ENCODE results near the gene RYR3.

RYR3 gene

GRCh38 chr15:33547876-33548275 is 237.1 kb downstream of the RYR3 start:
- Histone ChIP-seq H3K27ac (ENCODE audit: low read depth, low read length) (no peak overlapping the region), H3K27me3 (ENCODE audit: low read length) (no peaks in the 10 kb centered on the region), H3F3A (ENCODE audit: insufficient read depth) (no peaks in the 10 kb centered on the region), H3K4me2 (ENCODE audit: low read depth, low read length, poor library complexity, severe bottlenecking) (no peak overlapping the region), H3K4me3 (ENCODE audit: insufficient read depth, low read length, poor library complexity, severe bottlenecking) (no peak overlapping the region), H3K9me3 (ENCODE audit: insufficient read depth, low read length) (no peaks in the 10 kb centered on the region), H2AFZ (ENCODE audit: low read depth, low read length, severe bottlenecking) (no peak overlapping the region), H3K79me2 (ENCODE audit: insufficient read depth, low read length) (no peaks in the 10 kb centered on the region), H3K36me3 (ENCODE audit: low read length) (no peaks in the 10 kb centered on the region), H3K9ac (ENCODE audit: low read length) (no peak overlapping the region), H4K20me1 (ENCODE audit: low read depth, low read length) (no peaks in the 10 kb centered on the region), H3K9me2 (replicated peaks; ENCODE audit: insufficient read depth, low read length) (no peaks in the 10 kb centered on the region)
- TF ChIP-seq CTCF (IDR thresholded peaks at IDR 0.05; ENCODE audit: insufficient read depth, low read length, poor library complexity, severe bottlenecking): no peak
- no peak for TF ChIP-seq EZH2phosphoT487 (conservative IDR thresholded peaks at IDR 0.05; ENCODE audit: low read length)

GRCh38 chr15:33551860-33552259 is 241.1 kb downstream of the RYR3 start:
- Histone ChIP-seq H3F3A (ENCODE audit: insufficient read depth) (no peaks in the 10 kb centered on the region), H3K36me3 (ENCODE audit: low read length) (no peaks in the 10 kb centered on the region), H3K9ac (ENCODE audit: low read length) (no peak overlapping the region), H3K4me3 (ENCODE audit: insufficient read depth, low read length, poor library complexity, severe bottlenecking) (no peak overlapping the region), H3K27ac (ENCODE audit: low read depth, low read length) (no peak overlapping the region), H3K27me3 (ENCODE audit: low read length) (no peaks in the 10 kb centered on the region), H3K9me3 (ENCODE audit: insufficient read depth, low read length) (no peaks in the 10 kb centered on the region), H2AFZ (ENCODE audit: low read depth, low read length, severe bottlenecking) (no peak overlapping the region), H4K20me1 (ENCODE audit: low read depth, low read length) (no peaks in the 10 kb centered on the region), H3K79me2 (ENCODE audit: insufficient read depth, low read length) (no peaks in the 10 kb centered on the region), H3K9me2 (replicated peaks; ENCODE audit: insufficient read depth, low read length) (no peaks in the 10 kb centered on the region), H3K4me2 (ENCODE audit: low read depth, low read length, poor library complexity, severe bottlenecking) (no peak overlapping the region)
- TF ChIP-seq EZH2phosphoT487 (conservative IDR thresholded peaks at IDR 0.05; ENCODE audit: low read length) (no peak), CTCF (IDR thresholded peaks at IDR 0.05; ENCODE audit: insufficient read depth, low read length, poor library complexity, severe bottlenecking) (no peak)

GRCh38 chr15:33553157-33553556 is 242.4 kb downstream of the RYR3 start:
- H3K27me3 ChIP-seq (ENCODE audit: low read length): no peaks in the 10 kb centered on the region

More at GRCh38 chr15:33553157-33553556, 242.4 kb downstream of the RYR3 start:
- H3K4me2 ChIP-seq (ENCODE audit: low read depth, low read length, poor library complexity, severe bottlenecking): no peak overlapping the region
- H4K20me1 ChIP-seq (ENCODE audit: low read depth, low read length): no peaks in the 10 kb centered on the region
- H3K27ac ChIP-seq (ENCODE audit: low read depth, low read length): no peak overlapping the region
- TF ChIP-seq CTCF (IDR thresholded peaks at IDR 0.05; ENCODE audit: insufficient read depth, low read length, poor library complexity, severe bottlenecking) (no peak), EZH2phosphoT487 (conservative IDR thresholded peaks at IDR 0.05; ENCODE audit: low read length) (no peak)
- no peaks in the 10 kb centered on the region for H3K36me3 ChIP-seq (ENCODE audit: low read length)
- H3K9me2 ChIP-seq (replicated peaks; ENCODE audit: insufficient read depth, low read length): no peaks in the 10 kb centered on the region
- no peak overlapping the region for H3K4me3 ChIP-seq (ENCODE audit: insufficient read depth, low read length, poor library complexity, severe bottlenecking)
- no peak overlapping the region for H3K9ac ChIP-seq (ENCODE audit: low read length)
- no peaks in the 10 kb centered on the region for H3F3A ChIP-seq (ENCODE audit: insufficient read depth)
- no peaks in the 10 kb centered on the region for H3K79me2 ChIP-seq (ENCODE audit: insufficient read depth, low read length)
- H3K9me3 ChIP-seq (ENCODE audit: insufficient read depth, low read length): no peaks in the 10 kb centered on the region
- no peak overlapping the region for H2AFZ ChIP-seq (ENCODE audit: low read depth, low read length, severe bottlenecking)

Data from SU-DHL-6 (cell line).